GM20000 (cell line): Measurements from ENCODE around the gene RAP2A.

Experiments used
- DNase-seq: peaks from one replicate; pipeline ENCODE4 v3.0.0; 2012; ENCODE audit warnings: low spot score
- CTCF ChIP-seq: IDR thresholded peaks from 2 replicates; pipeline ENCODE4 v1.5.1; 2012; ENCODE audit warnings: mild to moderate bottlenecking, control low read depth; ENCODE audit errors: extremely low read depth, missing control alignments

Gene RAP2A

GRCh38 chr13:97388373-97388772 lies 45.6 kb upstream of the RAP2A start:
- no peak for TF ChIP-seq CTCF
- DNase-seq, result no peak

- DNase-seq, result no peak
- no peak for TF ChIP-seq CTCF
Observed at GRCh38 chr13:97390941-97391600, 42.9 kb upstream of the RAP2A start.

GRCh38 chr13:97392020-97392419 lies 41.9 kb upstream of the RAP2A start:
- DNase-seq, result no peak
- no peak for TF ChIP-seq CTCF

GRCh38 chr13:97394542-97394941 lies 39.4 kb upstream of the RAP2A start:
- TF ChIP-seq CTCF, result no peak
- no peak for DNase-seq

- no peak for DNase-seq
- TF ChIP-seq CTCF, result no peak
Observed at GRCh38 chr13:97395447-97396136, 38.4 kb upstream of the RAP2A start.

- DNase-seq, result no peak
- TF ChIP-seq CTCF, result no peak
Observed at GRCh38 chr13:97397267-97397666, 36.7 kb upstream of the RAP2A start.

- DNase-seq, result no peak
- TF ChIP-seq CTCF, result no peak
Observed at GRCh38 chr13:97401421-97401820, 32.5 kb upstream of the RAP2A start.
